ENCODE results near the gene OR7G3. TPM values are rescaled to one million over a fixed set of nuclear protein-coding genes. Genes with fewer than 3 reads are reported as not detected.

The OR7G3 gene
- total RNA-seq, 1 experiment from 2014 or later: not detected

GRCh38 chr19:9140159-9140874 is 13.6 kb upstream of the OR7G3 start, which contains the start of gene ZNF317 (continued):
- no peak for TF ChIP-seq HMGXB4 (CRISPR knock-in tag; IDR thresholded peaks at IDR 0.05)
- TF ChIP-seq RELA (CRISPR knock-in tag; IDR thresholded peaks at IDR 0.05; ENCODE audit: borderline replicate concordance): no peak
- TF ChIP-seq SP1 (CRISPR knock-in tag; conservative IDR thresholded peaks at IDR 0.05): peak; percentile 67
- no peak for TF ChIP-seq JUN (CRISPR knock-in tag; IDR thresholded peaks at IDR 0.05)
- TF ChIP-seq CTCF (IDR thresholded peaks at IDR 0.05): no peak
- TF ChIP-seq FOXP1 (CRISPR knock-in tag; IDR thresholded peaks at IDR 0.05; ENCODE audit: borderline replicate concordance): peak; percentile 54; the same call in 1 of the 2 replicates
- no peak for TF ChIP-seq AFF4 (CRISPR knock-in tag; IDR thresholded peaks at IDR 0.05; ENCODE audit: borderline replicate concordance)
- TF ChIP-seq CBFB (CRISPR knock-in tag; IDR thresholded peaks at IDR 0.05; ENCODE audit: low read depth): no peak
- no peak for TF ChIP-seq PRRX2 (CRISPR knock-in tag; IDR thresholded peaks at IDR 0.05)
- TF ChIP-seq MXD4 (CRISPR knock-in tag; IDR thresholded peaks at IDR 0.05; ENCODE audit: borderline replicate concordance): no peak
- no peak for TF ChIP-seq HMGA2 (CRISPR knock-in tag; IDR thresholded peaks at IDR 0.05)
- TF ChIP-seq, protein P1, sequence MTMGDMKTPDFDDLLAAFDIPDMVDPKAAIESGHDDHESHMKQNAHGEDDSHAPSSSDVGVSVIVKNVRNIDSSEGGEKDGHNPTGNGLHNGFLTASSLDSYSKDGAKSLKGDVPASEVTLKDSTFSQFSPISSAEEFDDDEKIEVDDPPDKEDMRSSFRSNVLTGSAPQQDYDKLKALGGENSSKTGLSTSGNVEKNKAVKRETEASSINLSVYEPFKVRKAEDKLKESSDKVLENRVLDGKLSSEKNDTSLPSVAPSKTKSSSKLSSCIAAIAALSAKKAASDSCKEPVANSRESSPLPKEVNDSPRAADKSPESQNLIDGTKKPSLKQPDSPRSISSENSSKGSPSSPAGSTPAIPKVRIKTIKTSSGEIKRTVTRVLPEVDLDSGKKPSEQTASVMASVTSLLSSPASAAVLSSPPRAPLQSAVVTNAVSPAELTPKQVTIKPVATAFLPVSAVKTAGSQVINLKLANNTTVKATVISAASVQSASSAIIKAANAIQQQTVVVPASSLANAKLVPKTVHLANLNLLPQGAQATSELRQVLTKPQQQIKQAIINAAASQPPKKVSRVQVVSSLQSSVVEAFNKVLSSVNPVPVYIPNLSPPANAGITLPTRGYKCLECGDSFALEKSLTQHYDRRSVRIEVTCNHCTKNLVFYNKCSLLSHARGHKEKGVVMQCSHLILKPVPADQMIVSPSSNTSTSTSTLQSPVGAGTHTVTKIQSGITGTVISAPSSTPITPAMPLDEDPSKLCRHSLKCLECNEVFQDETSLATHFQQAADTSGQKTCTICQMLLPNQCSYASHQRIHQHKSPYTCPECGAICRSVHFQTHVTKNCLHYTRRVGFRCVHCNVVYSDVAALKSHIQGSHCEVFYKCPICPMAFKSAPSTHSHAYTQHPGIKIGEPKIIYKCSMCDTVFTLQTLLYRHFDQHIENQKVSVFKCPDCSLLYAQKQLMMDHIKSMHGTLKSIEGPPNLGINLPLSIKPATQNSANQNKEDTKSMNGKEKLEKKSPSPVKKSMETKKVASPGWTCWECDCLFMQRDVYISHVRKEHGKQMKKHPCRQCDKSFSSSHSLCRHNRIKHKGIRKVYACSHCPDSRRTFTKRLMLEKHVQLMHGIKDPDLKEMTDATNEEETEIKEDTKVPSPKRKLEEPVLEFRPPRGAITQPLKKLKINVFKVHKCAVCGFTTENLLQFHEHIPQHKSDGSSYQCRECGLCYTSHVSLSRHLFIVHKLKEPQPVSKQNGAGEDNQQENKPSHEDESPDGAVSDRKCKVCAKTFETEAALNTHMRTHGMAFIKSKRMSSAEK (CRISPR knock-in tag; IDR thresholded peaks at IDR 0.05; ENCODE audit: borderline replicate concordance): no peak
- TF ChIP-seq GABPB1 (CRISPR knock-in tag; IDR thresholded peaks at IDR 0.05): 0 out of 2 replicates have a peak, but pooled peaks have one; percentile 55
- TF ChIP-seq NR3C1 (CRISPR knock-in tag; conservative IDR thresholded peaks at IDR 0.05; ENCODE audit: low read depth): no peak
- TF ChIP-seq FOXK1 (CRISPR knock-in tag; IDR thresholded peaks at IDR 0.05): no peak
- peak; percentile 71 for TF ChIP-seq MAX (CRISPR knock-in tag; IDR thresholded peaks at IDR 0.05)
- no peak for TF ChIP-seq ZNF396 (CRISPR knock-in tag; IDR thresholded peaks at IDR 0.05; ENCODE audit: borderline replicate concordance)
- no peak for TF ChIP-seq ESRRA (CRISPR knock-in tag; IDR thresholded peaks at IDR 0.05; ENCODE audit: borderline replicate concordance)
- no peak for TF ChIP-seq ZNF317 (CRISPR knock-in tag; IDR thresholded peaks at IDR 0.05; ENCODE audit: borderline replicate concordance, low read depth)
- TF ChIP-seq ZNF423 (CRISPR knock-in tag; IDR thresholded peaks at IDR 0.05): no peak
- TF ChIP-seq ETV6 (CRISPR knock-in tag; IDR thresholded peaks at IDR 0.05): no peak
- peak; percentile 51; the same call in 1 of the 2 replicates for TF ChIP-seq USF2 (CRISPR knock-in tag; IDR thresholded peaks at IDR 0.05)
- TF ChIP-seq, protein P2, sequence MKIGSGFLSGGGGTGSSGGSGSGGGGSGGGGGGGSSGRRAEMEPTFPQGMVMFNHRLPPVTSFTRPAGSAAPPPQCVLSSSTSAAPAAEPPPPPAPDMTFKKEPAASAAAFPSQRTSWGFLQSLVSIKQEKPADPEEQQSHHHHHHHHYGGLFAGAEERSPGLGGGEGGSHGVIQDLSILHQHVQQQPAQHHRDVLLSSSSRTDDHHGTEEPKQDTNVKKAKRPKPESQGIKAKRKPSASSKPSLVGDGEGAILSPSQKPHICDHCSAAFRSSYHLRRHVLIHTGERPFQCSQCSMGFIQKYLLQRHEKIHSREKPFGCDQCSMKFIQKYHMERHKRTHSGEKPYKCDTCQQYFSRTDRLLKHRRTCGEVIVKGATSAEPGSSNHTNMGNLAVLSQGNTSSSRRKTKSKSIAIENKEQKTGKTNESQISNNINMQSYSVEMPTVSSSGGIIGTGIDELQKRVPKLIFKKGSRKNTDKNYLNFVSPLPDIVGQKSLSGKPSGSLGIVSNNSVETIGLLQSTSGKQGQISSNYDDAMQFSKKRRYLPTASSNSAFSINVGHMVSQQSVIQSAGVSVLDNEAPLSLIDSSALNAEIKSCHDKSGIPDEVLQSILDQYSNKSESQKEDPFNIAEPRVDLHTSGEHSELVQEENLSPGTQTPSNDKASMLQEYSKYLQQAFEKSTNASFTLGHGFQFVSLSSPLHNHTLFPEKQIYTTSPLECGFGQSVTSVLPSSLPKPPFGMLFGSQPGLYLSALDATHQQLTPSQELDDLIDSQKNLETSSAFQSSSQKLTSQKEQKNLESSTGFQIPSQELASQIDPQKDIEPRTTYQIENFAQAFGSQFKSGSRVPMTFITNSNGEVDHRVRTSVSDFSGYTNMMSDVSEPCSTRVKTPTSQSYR (CRISPR knock-in tag; IDR thresholded peaks at IDR 0.05): no peak

Data from WTC11 (cell line).